ENCODE results near the gene IPO4.

The IPO4 gene

DNA sequence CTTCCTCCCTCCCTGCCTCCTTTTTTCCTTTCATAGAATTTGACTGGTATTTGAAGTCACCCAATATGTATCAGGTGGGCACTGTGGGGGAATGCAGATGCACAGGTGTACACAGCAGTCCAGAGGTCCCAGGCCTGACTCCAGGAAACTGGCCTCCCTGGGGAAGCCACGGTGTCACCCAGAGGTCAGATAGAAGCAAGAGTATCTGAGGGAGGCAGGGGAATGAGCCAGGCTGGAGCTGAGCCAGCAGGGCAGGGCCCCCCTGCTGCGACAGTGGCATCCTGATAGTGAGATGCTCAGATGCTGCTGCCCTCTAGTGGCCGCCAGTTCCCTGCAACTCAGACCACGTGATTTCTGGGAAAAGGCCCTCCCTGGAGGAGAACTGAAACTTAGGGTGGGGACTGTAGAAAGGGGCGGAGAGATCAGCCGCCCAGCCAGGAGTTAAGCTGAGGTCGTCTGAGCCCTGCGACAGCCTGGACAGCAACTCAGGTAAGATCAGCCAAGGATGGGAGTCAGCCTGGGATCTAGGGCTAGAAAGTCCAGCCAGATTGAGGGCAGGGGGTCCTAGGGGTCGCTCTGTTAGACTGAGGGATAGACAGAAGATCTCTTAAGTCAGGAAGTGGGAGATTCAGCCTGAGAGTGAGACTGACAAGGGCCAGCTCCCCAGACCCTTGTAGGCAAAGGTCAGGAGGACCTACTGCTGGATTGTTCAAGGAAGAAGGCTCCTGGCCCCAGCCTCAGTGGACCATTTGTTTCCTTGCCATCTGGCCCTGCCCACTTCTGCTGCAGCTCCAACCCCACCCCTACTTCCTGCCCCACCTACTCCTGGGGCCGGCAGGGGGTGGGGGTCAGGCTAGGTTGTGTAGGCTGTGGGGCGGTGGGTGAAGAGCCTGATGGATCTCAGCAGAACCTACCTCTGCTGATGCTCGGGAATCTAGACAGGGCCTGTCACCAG lies 27.5 kb downstream of the IPO4 start, which contains the start of gene IRF9:
Gene IRF9, plus strand, starts transcription at position 416 of the 955 bp plus-strand sequence. CDS start 880 bp downstream, outside the sequence.
- TF ChIP-seq, protein P1, sequence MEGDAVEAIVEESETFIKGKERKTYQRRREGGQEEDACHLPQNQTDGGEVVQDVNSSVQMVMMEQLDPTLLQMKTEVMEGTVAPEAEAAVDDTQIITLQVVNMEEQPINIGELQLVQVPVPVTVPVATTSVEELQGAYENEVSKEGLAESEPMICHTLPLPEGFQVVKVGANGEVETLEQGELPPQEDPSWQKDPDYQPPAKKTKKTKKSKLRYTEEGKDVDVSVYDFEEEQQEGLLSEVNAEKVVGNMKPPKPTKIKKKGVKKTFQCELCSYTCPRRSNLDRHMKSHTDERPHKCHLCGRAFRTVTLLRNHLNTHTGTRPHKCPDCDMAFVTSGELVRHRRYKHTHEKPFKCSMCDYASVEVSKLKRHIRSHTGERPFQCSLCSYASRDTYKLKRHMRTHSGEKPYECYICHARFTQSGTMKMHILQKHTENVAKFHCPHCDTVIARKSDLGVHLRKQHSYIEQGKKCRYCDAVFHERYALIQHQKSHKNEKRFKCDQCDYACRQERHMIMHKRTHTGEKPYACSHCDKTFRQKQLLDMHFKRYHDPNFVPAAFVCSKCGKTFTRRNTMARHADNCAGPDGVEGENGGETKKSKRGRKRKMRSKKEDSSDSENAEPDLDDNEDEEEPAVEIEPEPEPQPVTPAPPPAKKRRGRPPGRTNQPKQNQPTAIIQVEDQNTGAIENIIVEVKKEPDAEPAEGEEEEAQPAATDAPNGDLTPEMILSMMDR (IDR thresholded peaks at IDR 0.05; ENCODE audit: borderline replicate concordance, insufficient read depth, low read depth, low read length), result peak; percentile 94

DNA sequence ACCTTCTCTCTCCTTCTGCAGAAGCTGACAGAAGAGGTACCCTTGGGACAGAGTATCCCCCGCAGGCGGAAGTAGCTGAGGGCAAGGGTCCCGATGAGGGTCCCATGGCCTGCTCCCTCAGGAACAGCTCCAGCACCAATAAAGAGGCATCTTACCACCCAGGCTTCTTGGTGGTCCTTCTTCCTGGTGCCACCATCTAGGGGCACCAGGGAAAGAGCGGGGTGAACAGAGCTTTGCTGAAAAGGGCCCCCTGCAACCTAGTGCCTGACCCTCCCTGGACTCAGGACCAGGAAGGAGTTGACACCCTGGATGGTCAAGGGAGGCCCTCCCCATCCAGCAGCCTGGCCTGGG lies 28.1 kb downstream of the IPO4 start:
- no peak overlapping the region for H3K4me3 ChIP-seq (ENCODE audit: low read depth, low read length)
- TF ChIP-seq, protein P1 (IDR thresholded peaks at IDR 0.05; ENCODE audit: borderline replicate concordance, insufficient read depth, low read depth, low read length), result no peak

More for the DNA sequence above, 27.5 kb downstream of the IPO4 start, which contains the start of gene IRF9:
- H3K4me3 ChIP-seq (ENCODE audit: low read depth, low read length), result peak within 1 kb of the TSS; percentile 57

DNA sequence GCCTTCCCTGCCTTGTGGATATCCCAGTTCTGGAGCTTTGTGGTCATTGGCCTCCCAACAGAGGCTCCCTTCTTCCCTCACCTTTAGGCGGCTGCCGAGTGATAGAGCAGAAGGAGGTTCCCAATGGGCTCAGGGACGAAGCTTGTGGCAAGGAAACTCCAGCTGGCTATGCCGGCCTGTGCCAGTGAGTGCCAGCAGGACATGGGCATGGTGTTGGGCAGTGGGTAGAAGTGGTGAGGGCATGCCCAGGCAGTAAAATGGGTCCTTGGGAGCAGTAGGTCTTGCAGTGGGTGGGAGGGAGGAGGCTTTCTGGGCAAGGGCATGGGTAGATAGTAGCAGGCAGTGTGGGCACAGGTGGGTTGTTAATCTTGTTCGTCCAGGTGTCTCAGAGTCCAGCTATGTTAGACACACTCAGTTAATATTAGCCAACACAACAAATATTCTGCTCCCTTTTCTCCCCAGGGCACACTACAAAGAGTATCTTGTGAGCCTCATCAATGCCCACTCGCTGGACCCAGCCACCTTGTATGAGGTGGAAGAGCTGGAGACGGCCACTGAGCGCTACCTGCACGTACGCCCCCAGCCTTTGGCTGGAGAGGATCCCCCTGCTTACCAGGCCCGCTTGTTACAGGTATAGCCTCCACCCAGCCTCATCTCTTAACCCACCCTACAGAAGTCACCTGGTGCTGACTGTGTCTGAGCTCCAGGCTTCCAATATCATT lies 28.7 kb downstream of the IPO4 start:
- TF ChIP-seq, protein P1 (IDR thresholded peaks at IDR 0.05; ENCODE audit: borderline replicate concordance, insufficient read depth, low read depth, low read length), result no peak
- no peak overlapping the region for H3K4me3 ChIP-seq (ENCODE audit: low read depth, low read length)

DNA sequence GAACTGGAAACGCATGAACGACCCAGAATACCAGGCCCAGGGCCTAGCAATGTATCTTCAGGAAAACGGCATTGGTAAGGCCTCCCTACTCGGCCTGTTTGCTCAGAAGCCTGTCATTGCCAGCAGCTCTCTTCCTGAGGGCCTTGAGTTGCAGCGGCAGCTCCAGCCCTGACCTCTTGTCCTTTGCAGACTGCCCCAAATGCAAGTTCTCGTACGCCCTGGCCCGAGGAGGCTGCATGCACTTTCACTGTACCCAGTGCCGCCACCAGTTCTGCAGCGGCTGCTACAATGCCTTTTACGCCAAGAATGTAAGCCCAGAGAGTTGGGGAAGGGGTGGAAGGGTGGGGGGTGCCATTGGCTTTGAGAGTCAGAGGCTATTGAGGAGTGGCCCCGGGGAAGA lies 31.3 kb downstream of the IPO4 start:
- TF ChIP-seq, protein P1 (IDR thresholded peaks at IDR 0.05; ENCODE audit: borderline replicate concordance, insufficient read depth, low read depth, low read length), result no peak
- H3K4me3 ChIP-seq (ENCODE audit: low read depth, low read length), result no peak overlapping the region

DNA sequence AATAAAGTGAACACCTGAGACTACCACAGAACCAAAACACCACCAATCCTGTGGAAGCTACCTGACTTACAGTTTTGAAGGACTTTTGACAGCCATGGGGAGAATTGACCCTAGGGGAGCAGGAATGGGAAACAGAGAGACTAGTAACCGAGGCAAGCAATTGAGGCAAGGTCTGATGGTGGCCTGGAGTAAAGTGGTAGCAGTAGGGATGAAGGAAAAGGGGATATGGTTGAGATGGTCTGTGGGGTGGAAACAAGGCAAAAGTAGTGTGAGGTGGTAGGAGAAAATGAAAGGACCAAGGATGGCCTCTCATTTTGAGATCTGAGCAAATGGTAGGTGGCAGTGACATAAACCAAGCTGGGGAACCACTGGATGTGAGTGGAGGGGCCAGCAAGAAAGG lies 31.8 kb downstream of the IPO4 start:
- TF ChIP-seq, protein P1 (IDR thresholded peaks at IDR 0.05; ENCODE audit: borderline replicate concordance, insufficient read depth, low read depth, low read length), result no peak
- no peak overlapping the region for H3K4me3 ChIP-seq (ENCODE audit: low read depth, low read length)

DNA sequence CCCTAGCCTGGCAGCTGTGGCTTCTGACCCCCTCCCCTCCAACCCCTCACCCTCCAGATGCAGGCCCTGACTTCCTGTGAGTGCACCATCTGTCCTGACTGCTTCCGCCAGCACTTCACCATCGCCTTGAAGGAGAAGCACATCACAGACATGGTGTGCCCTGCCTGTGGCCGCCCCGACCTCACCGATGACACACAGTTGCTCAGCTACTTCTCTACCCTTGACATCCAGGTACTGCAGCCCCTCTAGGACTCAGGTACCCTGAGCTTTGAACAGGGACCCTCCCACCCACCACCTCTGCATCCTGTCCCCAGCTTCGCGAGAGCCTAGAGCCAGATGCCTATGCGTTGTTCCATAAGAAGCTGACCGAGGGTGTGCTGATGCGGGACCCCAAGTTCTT lies 33.5 kb downstream of the IPO4 start:
- H3K4me3 ChIP-seq (ENCODE audit: low read depth, low read length), result no peak overlapping the region
- TF ChIP-seq, protein P1 (IDR thresholded peaks at IDR 0.05; ENCODE audit: borderline replicate concordance, insufficient read depth, low read depth, low read length), result no peak
